HG03439 (cell line): ENCODE results near the gene RNU6-1.

Source experiments
- ATAC-seq: cut with Tn5 transposase; IDR thresholded peaks from one replicate; pipeline ENCODE4 v1.9.1; 2021; ENCODE audit warnings: mild to moderate bottlenecking, moderate library complexity; ENCODE audit not compliant: unreplicated experiment

RNU6-1 gene

GRCh38 chr15:67803996-67804843 is 35.6 kb downstream of the RNU6-1 start:
- no peak for ATAC-seq

- no peak for ATAC-seq
These were observed 36.5 kb downstream of the RNU6-1 start for GRCh38 chr15:67803299-67803698.

- ATAC-seq = no peak
These were observed 37.6 kb downstream of the RNU6-1 start for GRCh38 chr15:67801926-67802914.

DNA sequence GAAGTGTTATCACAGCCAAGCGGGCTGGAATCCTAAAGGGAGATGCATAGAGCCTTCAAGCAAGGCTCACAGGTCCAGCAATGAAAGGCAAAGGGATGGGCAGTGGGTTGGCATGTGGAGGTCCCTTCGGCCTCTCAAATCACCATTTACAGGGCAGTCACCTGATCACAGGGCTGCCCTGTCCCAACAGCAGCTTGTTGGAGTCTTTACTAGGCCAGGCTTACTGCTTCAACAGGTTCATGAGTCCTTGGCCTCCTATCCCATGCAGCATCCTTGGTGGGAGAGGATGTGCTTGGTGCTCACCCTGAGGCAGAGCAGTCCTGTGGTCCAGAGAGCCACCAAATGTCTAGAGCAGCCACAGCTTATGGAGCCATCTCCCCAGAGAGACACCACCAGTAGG is 38.7 kb downstream of the RNU6-1 start:
- ATAC-seq = no peak

- ATAC-seq = no peak
These were observed 40.0 kb downstream of the RNU6-1 start for GRCh38 chr15:67799801-67800205.

DNA sequence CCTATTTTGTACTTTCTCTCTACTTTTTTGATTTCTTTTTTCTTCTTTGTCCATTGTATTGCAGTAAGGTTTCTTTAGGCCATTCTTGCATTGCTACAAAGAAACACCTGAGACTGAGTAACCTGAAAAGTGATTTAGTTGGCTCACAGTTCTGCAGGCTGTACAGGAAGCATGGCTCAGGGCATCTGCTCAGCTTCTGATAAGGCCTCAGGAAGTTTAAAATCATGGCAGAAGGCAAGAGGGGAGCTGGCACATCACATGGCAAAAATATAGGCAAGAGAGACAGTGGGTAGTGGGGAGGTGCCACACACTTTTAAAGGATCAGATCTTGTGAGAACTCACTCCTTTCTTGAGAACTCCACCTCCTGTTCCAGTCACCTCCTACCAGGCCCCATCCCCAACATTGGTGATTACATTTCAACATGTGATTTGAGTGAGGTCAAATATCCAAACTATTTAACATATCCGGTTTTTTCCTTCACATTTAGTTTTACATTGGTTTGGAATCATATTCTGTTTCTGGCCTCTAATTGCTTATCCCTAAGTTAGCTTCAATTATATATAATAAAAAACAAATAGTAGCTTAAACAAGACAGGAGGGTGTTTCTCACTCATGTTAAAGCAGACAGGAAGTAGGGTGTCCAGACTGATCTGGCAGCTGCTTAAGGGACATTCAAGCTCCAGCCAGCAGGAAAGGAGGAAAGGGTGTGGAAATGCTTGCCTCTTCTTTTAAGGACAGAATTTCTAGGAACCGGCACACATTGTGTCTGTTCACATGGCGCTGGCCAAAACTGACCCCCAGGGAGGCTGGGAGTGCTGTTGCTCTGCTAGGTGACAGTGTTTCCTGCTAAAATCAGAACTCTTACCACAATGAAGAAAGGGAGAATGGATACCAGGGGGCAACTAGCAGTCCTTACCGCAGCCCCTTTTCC is 43.4 kb downstream of the RNU6-1 start:
- no peak for ATAC-seq

- no peak for ATAC-seq
These were observed 44.8 kb downstream of the RNU6-1 start for GRCh38 chr15:67794832-67795574.

- no peak for ATAC-seq
These were observed 47.4 kb downstream of the RNU6-1 start for GRCh38 chr15:67792250-67792942.

DNA sequence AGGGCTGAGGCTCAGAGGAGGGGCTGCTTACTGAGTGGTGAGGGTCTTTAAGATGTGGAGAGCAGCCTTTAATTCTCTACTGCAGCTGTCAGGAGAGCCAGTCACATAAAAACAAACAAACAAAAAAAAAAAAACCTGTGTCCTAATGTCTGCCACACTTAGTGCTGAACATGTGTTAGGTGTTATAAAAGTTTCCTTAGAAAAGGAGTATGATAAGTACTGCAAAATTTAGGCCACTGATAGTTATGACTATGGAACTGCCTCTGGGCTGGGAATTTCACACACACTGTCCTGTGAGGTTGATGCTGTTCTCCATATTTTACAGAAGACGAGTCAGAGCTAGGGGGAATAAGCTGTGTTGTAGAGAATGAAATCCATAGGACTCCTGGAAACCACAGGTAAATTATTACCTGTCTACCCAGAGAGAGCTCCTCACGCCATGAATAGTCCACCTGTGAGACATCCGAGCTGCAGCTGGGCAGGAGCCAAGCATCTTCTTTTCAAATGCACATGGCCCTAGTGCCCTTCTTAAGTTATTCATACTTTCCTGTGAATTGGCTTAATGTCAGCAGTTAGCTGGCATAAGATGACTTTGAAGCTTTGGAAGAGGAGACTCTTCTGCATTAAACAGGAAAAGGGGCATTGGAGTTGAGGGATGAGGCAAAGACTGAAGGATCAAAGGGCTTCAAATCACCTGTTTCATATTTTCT is 49.1 kb downstream of the RNU6-1 start:
- ATAC-seq = no peak
